Astrocyte (in vitro differentiated cells and primary cell): ENCODE results near the gene SEC22C. TPM values are rescaled to one million over a fixed set of nuclear protein-coding genes. Genes with fewer than 3 reads are reported as not detected.

Experiments
- DNase-seq: peaks from one replicate; pipeline ENCODE4 v3.0.0-alpha.2; 2010; ENCODE audit warnings: low read depth
- FAIRE-seq: peaks from 2 replicates; lab custom pipeline; 2011; peaks lifted over from hg19 to GRCh38; lab: Jason Lieb, UNC
- H2AFZ ChIP-seq: 2 replicates; pipeline ENCODE4 v1.6.0; 2012; ENCODE audit warnings: low read depth, low read length, inconsistent platforms
- H3K27ac ChIP-seq: 2 replicates; pipeline ENCODE4 v1.5.1; 2011; ENCODE audit warnings: low read depth, low read length, inconsistent platforms
- H3K27me3 ChIP-seq: 2 replicates; pipeline ENCODE4 v1.6.0; 2011; ENCODE audit warnings: low read length, inconsistent platforms; ENCODE audit not compliant: insufficient read depth
- H3K36me3 ChIP-seq: 2 replicates; pipeline ENCODE4 v1.5.1; 2011; ENCODE audit warnings: low read length, inconsistent platforms; ENCODE audit not compliant: insufficient read depth
- H3K4me1 ChIP-seq: 2 replicates; pipeline ENCODE4 v1.5.1; 2011; ENCODE audit warnings: low read length, inconsistent platforms; ENCODE audit not compliant: insufficient read depth
- H3K4me2 ChIP-seq: 2 replicates; pipeline ENCODE4 v1.6.0; 2012; ENCODE audit warnings: low read length, inconsistent platforms
- H3K4me3 ChIP-seq: 2 replicates; pipeline ENCODE4 v1.5.1; 2011; ENCODE audit warnings: low read depth, mild to moderate bottlenecking, low read length, inconsistent platforms; ENCODE audit not compliant: insufficient read depth
- H3K79me2 ChIP-seq: 2 replicates; pipeline ENCODE4 v1.6.0; 2012; ENCODE audit warnings: mild to moderate bottlenecking, low read length, inconsistent platforms; ENCODE audit not compliant: insufficient read depth
- H3K9ac ChIP-seq: 2 replicates; pipeline ENCODE4 v1.6.0; 2012; ENCODE audit warnings: mild to moderate bottlenecking, low read length, inconsistent platforms
- H3K9me3 ChIP-seq: 2 replicates; pipeline ENCODE4 v1.5.1; 2012; ENCODE audit warnings: low read depth, mild to moderate bottlenecking, low read length, inconsistent platforms; ENCODE audit not compliant: insufficient read depth
- H4K20me1 ChIP-seq: 2 replicates; pipeline ENCODE4 v1.6.0; 2012; ENCODE audit warnings: low read length, inconsistent platforms; ENCODE audit not compliant: insufficient read depth
- H3K27ac Mint-ChIP-seq: one replicate; pipeline ENCODE4 v1.8.0; 2021; ENCODE audit warnings: mild to moderate bottlenecking, mixed read lengths; ENCODE audit not compliant: unreplicated experiment
- H3K27me3 Mint-ChIP-seq: one replicate; pipeline ENCODE4 v1.8.0; 2021; ENCODE audit warnings: low read depth, mixed read lengths; ENCODE audit not compliant: unreplicated experiment
- H3K36me3 Mint-ChIP-seq: one replicate; pipeline ENCODE4 v1.8.0; 2021; ENCODE audit warnings: low read depth, mixed read lengths; ENCODE audit not compliant: unreplicated experiment
- H3K4me1 Mint-ChIP-seq: one replicate; pipeline ENCODE4 v1.8.0; 2021; ENCODE audit warnings: low read depth, mixed read lengths; ENCODE audit not compliant: unreplicated experiment
- H3K4me3 Mint-ChIP-seq: one replicate; pipeline ENCODE4 v1.8.0; 2021; ENCODE audit warnings: mild to moderate bottlenecking, moderate library complexity, mixed read lengths; ENCODE audit not compliant: unreplicated experiment
- H3K9me3 Mint-ChIP-seq: one replicate; pipeline ENCODE4 v1.8.0; 2021; ENCODE audit warnings: mild to moderate bottlenecking, mixed read lengths; ENCODE audit not compliant: unreplicated experiment
- EZH2 ChIP-seq: IDR thresholded peaks from 2 replicates; pipeline ENCODE4 v1.6.1; 2012; ENCODE audit warnings: mild to moderate bottlenecking, low read length, inconsistent platforms; ENCODE audit not compliant: insufficient read depth
- total RNA-seq: library from RNA; stranded (reverse); gene quantifications from 2 replicates; pipeline ENCODE4 v1.2.1, GENCODE V29; 2021
- TF ChIP-seq, protein P1 (sequence below): IDR thresholded peaks from 2 replicates; pipeline ENCODE4 v1.5.1; 2011; ENCODE audit warnings: low read depth, mild to moderate bottlenecking, inconsistent platforms, low read length, moderate library complexity; ENCODE audit not compliant: insufficient read depth

SEC22C gene
- total RNA-seq, 1 donor from 2014 or later: 37.4 TPM

DNA sequence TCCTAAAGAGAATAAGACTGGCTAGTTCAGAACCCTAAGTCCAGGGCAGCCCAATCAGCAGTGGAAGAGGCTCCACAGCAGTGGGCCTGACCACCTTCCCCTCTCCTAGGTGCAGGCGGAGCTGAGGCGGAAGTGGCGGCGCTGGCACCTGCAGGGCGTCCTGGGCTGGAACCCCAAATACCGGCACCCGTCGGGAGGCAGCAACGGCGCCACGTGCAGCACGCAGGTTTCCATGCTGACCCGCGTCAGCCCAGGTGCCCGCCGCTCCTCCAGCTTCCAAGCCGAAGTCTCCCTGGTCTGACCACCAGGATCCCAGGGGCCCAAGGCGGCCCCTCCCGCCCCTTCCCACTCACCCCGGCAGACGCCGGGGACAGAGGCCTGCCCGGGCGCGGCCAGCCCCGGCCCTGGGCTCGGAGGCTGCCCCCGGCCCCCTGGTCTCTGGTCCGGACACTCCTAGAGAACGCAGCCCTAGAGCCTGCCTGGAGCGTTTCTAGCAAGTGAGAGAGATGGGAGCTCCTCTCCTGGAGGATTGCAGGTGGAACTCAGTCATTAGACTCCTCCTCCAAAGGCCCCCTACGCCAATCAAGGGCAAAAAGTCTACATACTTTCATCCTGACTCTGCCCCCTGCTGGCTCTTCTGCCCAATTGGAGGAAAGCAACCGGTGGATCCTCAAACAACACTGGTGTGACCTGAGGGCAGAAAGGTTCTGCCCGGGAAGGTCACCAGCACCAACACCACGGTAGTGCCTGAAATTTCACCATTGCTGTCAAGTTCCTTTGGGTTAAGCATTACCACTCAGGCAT, 45.6 kb downstream of the SEC22C start:
- no peaks in the 10 kb centered on the region for H3K36me3 Mint-ChIP-seq
- TF ChIP-seq EZH2: no peak
- TF ChIP-seq, protein P1, sequence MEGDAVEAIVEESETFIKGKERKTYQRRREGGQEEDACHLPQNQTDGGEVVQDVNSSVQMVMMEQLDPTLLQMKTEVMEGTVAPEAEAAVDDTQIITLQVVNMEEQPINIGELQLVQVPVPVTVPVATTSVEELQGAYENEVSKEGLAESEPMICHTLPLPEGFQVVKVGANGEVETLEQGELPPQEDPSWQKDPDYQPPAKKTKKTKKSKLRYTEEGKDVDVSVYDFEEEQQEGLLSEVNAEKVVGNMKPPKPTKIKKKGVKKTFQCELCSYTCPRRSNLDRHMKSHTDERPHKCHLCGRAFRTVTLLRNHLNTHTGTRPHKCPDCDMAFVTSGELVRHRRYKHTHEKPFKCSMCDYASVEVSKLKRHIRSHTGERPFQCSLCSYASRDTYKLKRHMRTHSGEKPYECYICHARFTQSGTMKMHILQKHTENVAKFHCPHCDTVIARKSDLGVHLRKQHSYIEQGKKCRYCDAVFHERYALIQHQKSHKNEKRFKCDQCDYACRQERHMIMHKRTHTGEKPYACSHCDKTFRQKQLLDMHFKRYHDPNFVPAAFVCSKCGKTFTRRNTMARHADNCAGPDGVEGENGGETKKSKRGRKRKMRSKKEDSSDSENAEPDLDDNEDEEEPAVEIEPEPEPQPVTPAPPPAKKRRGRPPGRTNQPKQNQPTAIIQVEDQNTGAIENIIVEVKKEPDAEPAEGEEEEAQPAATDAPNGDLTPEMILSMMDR: peak; percentile 29
- no peaks in the 10 kb centered on the region for H3K27me3 ChIP-seq
- no peaks in the 10 kb centered on the region for H4K20me1 ChIP-seq
- no peak overlapping the region for H3K4me2 ChIP-seq
- H2AFZ ChIP-seq: no peak overlapping the region
- no peaks in the 10 kb centered on the region for H3K9me3 Mint-ChIP-seq
- H3K4me3 ChIP-seq: no peak overlapping the region
- no peak for DNase-seq
- no peak for FAIRE-seq
- H3K36me3 ChIP-seq: no peaks in the 10 kb centered on the region
- no peaks in the 10 kb centered on the region for H3K79me2 ChIP-seq
- H3K9ac ChIP-seq: no peak overlapping the region
- H3K27ac Mint-ChIP-seq: no peak overlapping the region
- peaks cover 24% of the 10 kb centered on the region for H3K27me3 Mint-ChIP-seq
- no peaks in the 10 kb centered on the region for H3K9me3 ChIP-seq
- H3K4me1 Mint-ChIP-seq: peaks cover 13% of the 10 kb centered on the region
- H3K4me3 Mint-ChIP-seq: no peak overlapping the region
- no peaks in the 10 kb centered on the region for H3K4me1 ChIP-seq
- H3K27ac ChIP-seq: no peak overlapping the region

DNA sequence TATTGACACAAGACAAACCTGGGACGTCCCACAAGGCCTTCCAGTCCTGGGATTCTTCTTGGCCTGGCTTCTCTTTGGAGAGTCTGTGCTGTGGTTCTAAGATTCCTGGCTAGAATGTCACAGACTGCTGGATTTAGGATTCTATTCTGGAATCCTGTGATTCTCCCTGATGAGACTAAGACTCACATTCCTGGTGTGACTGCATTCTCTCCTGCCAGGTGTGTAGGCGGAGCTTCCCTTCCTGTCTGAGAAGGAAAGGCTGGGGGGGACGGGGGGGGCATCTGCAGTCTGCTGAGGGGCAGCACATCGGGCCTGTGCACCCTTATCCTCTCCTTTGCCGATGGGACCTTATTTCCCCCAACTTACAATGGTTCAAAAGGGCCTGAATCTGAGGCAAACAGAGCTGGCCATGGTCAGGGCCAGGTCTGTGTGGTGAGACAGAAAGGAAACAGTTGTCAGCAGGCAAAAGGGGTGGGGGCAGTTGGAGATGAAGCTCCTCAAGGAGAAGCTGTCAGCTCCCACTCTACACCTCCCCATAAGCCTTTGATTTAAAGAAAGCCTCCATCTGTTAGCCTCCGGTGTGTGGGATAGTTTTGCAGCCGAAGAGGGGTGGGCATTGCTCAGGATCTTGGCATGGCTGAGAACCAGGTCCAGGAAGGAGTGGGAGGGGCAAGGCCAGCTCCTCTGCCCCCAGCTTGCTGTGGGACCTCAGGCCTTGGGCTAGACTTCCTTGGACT, 48.4 kb downstream of the SEC22C start:
- no peak overlapping the region for H2AFZ ChIP-seq
- FAIRE-seq (no peak), DNase-seq (no peak)
- H3K9ac ChIP-seq: no peak overlapping the region
- H3K4me1 ChIP-seq: no peaks in the 10 kb centered on the region
- no peaks in the 10 kb centered on the region for H3K9me3 ChIP-seq
- Mint-ChIP-seq H3K4me3 (no peak overlapping the region), H3K4me1 (peaks cover 17% of the 10 kb centered on the region), H3K27me3 (peaks cover 18% of the 10 kb centered on the region), H3K9me3 (no peaks in the 10 kb centered on the region), H3K36me3 (no peaks in the 10 kb centered on the region), H3K27ac (peak overlapping the region; percentile 83)
- no peaks in the 10 kb centered on the region for H4K20me1 ChIP-seq
- no peak overlapping the region for H3K4me2 ChIP-seq
- H3K36me3 ChIP-seq: no peaks in the 10 kb centered on the region
- no peaks in the 10 kb centered on the region for H3K79me2 ChIP-seq
- TF ChIP-seq, protein P1: no peak
- no peak for TF ChIP-seq EZH2
- H3K4me3 ChIP-seq: no peak overlapping the region
- H3K27me3 ChIP-seq: no peaks in the 10 kb centered on the region
- no peak overlapping the region for H3K27ac ChIP-seq
